Endothelial cell of coronary artery (primary cell): ENCODE data around the gene TDG. TPM values are rescaled to one million over a fixed set of nuclear protein-coding genes. Genes with fewer than 3 reads are reported as not detected.

Source experiments
- total RNA-seq: library from RNA; depleted of rRNA; stranded (reverse); fragments of >200 nt; gene quantifications from 2 replicates; pipeline ENCODE4 v1.2.3, GENCODE V29; 2014

Gene TDG
- total RNA-seq: 29.0 and 31.6 TPM in 2 replicates

GRCh38 chr12:103965590-103966504 lies at the start of gene TDG:
Gene TDG, plus strand, starts transcription at chr12:103965872. Its CDS starts 166 bp downstream, at chr12:103966038.

GRCh38 chr12:103930034-103930786 lies 35.5 kb upstream of the TDG start, which contains the start of gene HSP90B1:
Gene HSP90B1, plus strand, starts transcription at chr12:103930410. Its CDS starts 106 bp downstream, at chr12:103930516.

Other genes starting within 250 kb of the TDG start
- 3.6 and 4.6 TPM in 2 replicates for gene NT5DC3, start 124.6 kb upstream of the TDG start, total RNA-seq
- 799 and 934 TPM in 2 replicates for gene HSP90B1, start 35.5 kb upstream of the TDG start, total RNA-seq
- gene GLT8D2, start 84.3 kb downstream of the TDG start, total RNA-seq: 0.28 and 0.45 TPM in 2 replicates
- 12.7 and 18.5 TPM in 2 replicates for gene HCFC2, start 98.7 kb downstream of the TDG start, total RNA-seq
- gene NFYB, start 172.3 kb downstream of the TDG start, total RNA-seq: 15.4 and 16.9 TPM in 2 replicates
- 411 and 1,023 TPM in 2 replicates for gene TXNRD1, start 249.9 kb downstream of the TDG start, total RNA-seq